EH (cell line): Measurements from ENCODE around the gene DNM3.
A peak's percentile ranks its signal among the peaks of the same experiment; 100 is the strongest.

Source experiments
- DNase-seq: peaks from one replicate; pipeline ENCODE4 v3.0.0-alpha.2; 2015; ENCODE audit warnings: low read depth

DNM3 gene

DNA sequence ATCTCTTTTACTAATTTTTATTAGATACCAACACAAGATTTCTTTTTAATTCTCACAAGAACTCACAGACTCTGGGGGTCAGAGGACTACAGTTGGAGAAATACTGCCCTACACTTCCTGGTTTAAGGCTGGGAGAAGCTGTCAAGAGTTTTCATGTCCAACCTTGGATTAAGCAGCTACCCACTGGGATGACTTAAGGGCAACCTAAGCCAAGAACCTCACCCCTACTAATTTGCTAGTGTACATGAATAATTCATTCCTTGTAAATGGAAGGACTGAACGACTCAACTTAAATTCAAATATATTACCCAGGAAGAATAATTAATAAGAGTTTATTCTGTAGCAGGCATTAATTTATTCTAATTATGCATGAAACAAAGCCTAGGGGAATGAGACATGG, 396.9 kb downstream of the DNM3 start:
- no peak for DNase-seq

DNA sequence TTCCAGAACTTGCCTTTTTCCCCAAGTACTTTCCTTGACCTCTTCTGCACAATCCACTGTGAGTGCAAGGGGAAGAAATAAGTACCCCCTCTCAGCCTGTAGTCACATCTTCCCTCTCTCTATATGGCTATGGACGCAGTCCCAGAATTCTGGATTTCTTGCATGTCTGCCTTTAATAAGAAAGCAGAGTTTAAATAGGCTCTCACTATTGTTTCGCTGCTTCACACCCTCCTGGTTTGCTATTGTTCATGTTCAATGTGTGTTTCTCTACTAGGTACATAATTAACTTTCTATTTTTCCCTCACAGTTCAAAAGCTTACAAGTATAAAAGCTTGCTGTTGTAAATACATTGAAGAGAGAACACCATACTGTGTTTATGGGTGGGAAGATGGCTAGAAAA, 397.7 kb downstream of the DNM3 start:
- DNase-seq: no peak

DNA sequence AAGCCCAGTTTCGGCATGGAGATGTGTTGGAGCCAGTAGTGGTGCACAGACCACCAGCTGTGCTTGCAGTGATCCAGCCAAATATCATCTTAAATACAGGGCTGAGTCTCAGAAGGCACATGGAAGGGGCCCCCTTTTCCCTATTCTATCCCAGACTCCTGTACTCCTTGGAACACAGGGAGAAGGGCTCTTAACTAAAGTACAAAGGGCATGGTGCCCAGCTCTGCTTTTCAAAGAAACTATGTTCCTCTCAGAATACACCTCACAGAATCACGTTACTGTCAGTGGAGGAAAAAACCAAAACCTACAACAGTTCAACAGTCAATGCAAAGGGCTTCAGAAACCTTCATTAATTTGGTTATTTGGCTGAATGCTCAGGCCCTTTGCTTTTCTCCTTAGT, 398.6 kb downstream of the DNM3 start:
- no peak for DNase-seq

DNA sequence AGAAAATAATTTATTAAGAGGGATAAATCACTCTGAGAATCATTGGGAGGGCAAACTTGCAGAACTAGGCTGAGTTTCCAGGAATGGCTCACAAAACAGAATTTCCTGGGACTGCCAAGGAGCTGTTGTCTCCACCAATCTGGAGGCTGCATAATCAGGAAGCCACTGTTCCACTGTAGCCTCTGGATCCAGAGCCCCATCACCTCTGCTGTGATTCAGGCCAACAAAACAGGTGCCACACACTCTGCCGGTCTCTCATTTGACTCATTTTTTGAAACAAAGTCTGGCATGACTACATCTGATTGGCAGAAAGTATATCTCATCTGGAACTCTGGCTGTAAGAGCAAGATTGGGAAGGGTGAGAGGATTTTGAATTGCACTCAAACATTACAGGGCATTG, 400.2 kb downstream of the DNM3 start:
- DNase-seq: no peak

DNA sequence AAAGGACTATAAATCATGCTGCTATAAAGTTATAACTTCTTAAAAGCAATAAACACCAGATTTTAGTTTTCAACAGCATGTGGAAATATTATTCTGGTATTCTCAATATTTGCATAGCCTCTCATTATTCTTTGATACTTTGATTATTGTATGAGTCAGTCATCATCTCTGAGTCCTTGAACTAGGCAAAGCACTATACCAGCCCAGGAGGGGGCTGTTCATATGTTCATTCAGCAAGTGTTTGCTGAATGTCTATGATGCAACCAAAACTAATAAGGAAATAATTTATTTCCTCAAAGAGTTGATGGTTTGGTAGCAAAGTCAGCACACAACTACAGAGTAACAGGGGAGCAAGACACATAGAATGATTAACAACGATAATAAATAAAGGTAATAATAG, 403.6 kb downstream of the DNM3 start:
- DNase-seq: no peak

DNA sequence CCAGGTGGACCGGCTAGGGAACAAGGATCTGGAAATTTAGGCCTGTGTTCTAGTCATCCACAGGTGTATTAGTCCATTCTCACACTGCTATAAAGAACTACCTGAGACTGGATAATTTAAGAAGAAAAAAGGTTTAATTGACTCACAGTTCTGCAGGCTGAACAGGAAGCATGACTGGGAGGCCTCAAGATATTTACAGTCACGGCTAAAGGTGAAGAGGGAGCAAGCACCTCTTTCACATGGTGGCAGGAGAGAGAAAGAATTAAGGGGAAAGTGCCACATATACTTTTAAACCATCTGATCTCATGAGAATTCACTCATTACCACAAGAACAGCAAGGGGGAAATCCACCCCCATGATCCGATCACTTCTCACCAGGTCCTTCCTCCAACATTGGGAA, 404.5 kb downstream of the DNM3 start:
- DNase-seq: no peak

DNA sequence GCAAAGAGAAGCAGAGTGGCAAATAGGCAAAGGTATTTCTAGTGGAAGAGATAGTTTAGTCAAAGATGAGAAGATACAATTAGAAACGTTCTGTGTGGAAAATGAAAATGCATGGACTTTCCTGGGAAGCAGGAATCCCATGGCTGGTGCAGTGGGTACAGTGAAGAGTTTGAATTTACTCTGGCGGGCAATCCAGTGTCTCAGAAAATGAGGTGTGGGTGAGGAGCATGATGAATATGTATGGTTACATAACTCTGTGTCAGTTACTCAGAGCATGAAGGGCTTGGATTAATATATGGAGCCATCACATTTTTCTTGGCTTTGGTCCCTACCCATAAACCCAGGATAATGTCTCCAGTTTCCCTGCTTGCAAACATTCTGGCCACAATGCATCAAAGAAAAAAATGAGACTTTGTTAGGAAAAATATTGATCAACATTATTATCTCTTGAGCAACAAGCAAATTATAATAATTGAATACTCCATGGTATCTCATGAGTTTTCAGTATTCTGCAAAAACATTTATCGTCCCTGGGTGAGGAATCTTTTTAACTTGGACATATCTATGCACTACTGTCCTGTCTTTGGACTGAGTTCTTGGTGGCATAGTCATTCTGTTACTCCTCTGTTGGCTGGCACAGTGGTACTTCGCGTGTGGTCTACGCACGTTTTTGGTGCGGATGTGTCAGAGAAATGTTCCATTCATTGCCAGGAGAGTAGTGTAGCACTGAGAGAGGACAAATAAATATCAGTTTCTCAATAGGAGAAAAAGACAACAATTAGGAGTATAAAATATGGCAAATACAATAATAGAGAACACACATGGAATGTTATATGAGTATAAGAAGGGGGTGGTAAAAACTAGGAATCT, 405.5 kb downstream of the DNM3 start:
- peak; percentile 15 for DNase-seq

DNA sequence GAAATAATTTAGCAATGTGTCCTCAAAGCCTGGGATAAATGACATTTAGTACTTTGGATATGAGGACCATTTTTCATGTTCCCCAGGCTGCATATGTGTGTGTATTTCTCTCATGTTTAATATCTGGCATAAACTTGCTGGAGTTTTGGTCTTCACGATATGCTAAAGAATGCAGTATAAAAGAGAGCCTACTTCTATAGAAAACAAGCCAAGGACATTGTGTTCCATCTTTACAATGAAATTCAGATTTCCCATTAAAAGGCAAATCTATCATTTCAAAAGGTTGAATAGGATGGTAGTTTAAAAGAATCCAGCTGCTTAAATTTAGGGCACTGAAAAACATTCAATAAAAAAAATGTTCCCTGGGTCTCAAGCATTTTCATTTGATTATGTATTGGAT, 410.2 kb downstream of the DNM3 start:
- no peak for DNase-seq

DNA sequence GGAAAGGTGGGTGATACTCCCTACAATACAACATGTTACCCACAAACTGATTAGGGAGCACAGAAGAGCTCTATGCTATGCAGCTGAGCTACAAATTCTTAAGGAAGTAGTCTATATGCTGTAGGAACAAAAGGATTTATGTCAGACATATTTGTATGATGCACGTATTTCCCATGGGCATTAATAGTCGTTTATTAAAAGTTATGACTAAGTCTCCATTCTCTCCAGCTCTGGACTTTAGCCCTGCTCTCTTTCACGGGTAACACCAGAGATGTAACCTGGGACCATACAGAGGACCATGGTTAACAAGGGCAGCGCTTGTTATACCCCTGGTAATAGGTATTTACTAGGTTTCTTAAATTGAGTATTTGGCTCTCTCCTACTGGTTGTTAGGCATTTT, 411.0 kb downstream of the DNM3 start:
- DNase-seq: no peak

DNA sequence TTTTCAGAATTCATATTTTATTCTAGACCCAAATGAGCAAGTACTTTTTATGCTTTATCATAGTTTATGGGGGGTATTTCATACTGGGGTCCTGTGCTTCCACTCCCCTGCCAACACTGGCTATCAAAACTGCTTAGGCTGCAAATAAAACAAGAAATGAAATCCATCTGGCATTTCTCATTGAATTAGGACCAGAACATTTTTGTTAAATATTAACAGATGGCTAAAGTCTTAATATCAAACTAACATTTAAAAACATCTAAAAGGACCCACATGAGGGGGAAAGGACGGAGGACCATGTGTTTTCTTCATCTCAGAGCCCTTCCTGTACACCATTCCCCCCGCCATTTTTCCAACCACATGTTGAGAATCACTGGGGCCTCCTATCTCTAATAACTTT, 411.7 kb downstream of the DNM3 start:
- DNase-seq: no peak

DNA sequence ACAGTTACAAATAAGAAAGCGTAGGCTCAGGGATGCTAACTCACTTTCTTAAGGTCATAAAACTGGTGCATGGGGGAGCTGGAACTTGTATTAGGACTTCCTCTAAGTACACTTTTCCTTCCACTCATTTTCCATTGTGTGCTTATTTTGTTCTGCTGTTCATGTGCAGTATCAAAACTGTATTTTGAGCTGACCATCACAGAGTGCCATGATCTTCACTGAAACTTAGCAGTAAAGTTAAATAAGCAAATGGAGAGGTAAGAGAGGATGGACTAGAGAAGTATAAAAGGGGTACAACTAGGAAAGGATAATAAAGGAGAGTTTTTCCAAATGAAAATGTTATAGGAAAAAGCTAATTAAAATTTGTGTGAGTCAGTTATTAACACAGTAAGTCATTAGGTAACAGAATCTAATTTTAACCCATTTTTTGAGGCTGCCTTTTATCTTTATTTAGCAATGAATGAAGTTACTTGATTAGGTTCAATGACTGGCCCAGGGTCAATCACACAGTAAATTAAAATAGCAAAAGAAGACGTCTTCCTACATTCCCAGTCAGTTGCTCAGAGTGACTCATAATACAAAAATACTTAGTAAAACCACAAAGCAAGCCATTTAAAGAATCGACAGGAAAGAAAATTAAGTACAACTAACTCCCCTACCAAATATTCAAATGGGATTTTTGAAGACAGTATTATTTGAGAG, 413.4 kb downstream of the DNM3 start:
- DNase-seq: peak; percentile 93

DNA sequence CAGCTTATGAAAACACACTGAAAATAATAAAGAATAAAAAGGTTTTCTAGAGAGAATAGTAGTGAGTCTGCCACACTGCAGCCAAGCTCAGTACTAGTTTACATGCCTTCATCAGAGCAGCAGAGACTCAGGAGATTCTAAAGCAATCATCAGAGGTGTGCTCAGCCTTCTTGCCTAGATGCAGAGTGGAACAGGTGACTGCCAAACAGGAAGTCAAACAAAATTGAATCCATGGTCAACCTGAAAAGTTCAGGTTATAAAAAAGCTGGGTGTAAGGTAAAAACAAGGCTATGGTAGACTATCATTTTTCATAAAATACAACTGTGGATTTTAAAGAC, 413.9 kb downstream of the DNM3 start:
- no peak for DNase-seq

DNA sequence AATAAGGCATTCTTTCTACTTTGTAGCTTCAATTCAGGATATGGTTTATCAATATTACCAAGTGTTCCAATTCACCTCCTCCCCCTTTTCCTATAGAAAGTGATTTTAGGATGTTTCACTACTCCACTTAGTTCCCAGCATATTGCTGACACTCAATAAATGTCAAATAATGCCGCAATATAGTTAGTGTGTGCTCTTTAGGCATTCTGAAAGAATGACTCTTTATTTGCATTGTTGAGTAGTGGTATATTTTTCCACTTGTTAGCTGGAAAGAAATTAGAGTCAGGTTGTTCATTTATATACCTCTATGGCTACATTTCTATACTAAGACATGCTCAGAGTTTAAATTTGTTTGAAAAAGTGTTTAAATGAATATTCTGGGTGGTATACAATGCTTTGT, 424.6 kb downstream of the DNM3 start:
- DNase-seq: no peak

DNA sequence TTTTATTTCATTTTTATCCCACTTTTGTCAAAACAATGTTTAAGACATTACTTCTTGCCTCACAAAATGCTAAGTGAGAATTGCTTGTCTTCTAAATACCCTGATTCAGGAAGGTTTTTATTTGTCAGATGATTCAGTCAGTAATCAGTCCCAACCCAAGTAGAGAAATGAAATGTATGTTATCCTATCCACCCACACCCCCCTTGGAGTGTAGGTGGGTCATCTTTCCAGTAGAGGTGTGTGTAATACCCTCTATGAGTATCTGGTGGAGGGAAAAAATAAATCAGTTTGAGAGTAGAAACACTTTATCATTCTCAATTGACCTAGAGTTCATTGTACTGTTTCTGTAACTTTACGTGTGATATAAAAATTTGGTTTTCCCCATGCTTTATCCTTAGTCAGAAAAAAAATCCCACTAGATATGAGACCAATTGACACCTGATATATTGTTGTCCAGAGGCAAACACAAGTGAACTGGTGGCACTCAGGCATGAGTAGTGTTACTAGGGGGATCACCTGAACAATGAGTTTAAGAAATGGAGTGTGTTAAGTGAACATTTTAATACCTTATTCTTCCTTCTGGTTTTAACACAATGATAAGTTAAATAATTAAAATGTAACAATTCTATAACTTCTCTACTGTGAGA, 425.4 kb downstream of the DNM3 start:
- no peak for DNase-seq

DNA sequence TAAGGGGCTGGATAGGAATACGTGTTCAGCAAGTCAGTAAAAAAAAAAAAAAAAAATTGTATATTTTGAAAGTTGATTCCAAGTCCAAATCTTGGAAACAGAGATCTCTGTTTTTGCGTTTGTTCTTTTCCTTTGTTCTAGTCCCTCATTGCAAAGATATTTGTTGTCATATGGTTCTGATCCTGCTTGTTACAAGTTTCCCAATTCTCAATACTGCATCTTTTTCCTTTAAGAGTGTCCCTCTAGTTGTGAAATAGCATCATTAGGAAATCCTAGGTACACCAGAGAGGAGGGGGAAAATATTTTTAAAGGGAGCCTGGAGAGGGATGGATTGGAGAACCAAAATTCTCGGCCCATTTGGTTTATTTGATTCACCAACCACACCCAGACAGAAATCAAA, 426.9 kb downstream of the DNM3 start:
- no peak for DNase-seq

DNA sequence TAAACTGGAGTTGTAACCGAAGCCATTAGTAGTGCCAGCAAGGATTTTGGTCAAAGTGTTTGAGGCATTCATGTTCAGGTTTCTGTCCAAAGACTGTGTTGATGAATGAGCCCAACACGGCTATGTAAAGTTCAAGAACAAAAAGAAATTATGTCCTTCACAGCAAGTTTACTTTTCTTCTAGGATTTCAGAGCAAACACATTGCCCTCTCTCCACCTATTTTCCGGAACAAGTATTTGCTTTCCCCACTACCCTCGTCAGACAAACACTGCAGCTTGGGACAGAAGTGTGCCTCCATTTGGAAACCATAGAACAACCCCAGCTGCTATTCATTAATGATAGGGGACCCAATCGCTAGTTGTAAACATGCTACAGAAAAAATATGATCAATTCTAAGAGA, 427.8 kb downstream of the DNM3 start:
- DNase-seq: no peak

DNA sequence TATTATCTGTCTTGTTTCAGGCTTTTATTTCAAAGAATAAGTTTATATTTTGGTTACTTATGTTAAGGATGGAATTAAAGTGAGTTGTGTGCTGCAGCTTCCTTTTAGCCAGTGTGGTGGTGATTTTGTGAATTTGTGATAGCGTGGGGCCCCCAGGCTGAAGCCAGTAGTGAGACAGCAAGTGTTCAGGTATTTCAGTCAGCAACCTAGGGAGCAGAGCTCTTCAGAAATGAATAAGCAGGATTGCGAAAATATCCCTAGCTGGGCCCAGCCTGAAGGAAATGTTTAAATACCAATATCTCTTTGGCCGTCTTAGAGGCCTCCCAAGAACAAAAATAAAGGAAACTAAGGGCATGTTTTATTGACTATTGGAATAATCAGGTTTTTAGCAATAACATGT, 428.3 kb downstream of the DNM3 start:
- DNase-seq: peak; percentile 56

DNA sequence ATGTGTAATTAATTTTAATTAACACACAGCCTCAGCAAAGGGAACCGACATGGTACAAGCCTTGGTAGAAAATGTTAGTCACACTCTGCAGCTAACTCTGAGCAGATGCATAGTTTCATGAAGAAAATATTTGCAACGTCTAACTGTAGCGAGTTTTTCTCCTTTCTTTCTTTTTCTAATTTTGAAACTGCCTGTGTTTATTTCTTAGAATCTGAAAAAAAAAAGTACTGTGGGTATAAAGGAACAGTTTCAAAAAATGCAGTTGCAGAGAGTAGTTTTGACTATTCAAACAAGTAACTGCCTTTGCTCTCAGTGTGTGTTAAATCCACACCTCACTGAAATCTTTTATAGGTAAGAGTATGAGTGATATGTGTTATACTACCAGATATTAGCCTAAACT, 429.3 kb downstream of the DNM3 start:
- DNase-seq: peak; percentile 58

DNA sequence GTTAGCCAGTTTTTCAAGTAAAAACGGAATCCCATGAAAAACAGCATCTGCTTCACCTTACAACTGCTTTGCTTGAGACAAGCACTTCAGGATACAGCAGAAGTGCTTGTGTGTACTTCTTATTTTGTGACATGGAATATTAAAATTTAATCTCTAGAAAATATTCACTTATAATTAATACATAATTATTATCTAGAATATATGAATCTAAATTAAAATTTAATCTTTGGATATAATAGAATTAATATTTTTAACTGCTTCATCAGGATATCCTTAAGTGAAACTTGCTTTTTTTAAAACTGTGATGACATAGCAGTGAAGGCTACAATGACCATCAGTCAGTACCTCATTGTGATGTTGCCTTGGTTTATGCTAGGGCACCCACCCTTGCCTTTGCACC, 430.8 kb downstream of the DNM3 start:
- DNase-seq: no peak

DNA sequence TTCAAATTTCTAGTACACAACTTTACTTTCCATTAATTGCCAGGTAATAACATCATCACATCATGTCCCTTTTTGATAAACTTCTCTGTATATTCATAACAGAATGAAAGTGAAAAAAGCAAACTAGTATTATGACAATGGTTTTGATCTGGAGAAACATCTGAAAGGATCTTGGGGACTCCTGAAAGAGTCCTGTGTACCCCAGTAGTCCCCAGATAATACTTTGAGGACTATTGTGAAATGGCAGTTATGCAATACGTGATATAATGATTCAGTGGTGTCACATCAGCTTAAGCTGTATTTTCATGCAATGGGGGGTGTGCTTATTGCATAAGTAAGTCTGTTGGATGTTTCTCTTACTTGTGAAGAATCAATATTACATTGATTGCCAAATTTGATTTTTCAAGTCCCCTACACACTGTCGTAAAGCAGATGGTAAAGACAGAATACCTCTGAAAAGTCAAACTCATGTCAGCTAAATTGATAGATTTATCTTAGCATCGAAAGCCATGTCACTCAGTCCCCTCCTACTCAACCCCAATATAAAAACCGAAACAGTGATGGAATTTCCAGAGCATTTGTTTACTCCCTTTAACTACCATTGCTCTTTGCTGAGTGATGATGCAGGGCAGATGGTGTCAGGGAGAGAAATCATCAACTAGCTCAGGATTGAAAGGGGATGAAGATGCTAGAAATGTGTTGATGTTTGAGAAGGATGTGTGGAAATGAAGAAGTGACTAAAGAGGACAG, 432.5 kb downstream of the DNM3 start:
- no peak for DNase-seq

DNA sequence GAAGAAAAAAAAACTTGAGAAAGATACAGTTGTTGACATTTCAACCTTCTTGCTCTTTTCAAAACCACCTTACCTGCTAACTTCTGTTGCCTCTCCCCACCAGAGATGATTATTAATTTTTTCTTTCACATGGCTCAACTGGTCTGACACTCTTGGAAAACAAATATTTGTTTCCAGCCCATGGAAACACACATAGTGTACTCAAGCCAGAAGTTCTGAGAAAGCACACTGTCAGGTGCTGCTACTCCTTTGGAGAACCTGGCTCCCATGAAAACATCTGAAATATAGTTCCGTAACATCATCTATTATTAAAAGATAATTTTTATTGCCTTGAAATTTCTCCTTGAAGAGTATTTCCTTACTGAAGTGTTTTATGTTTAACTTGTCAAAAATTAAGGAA, 434.2 kb downstream of the DNM3 start:
- DNase-seq: no peak

DNA sequence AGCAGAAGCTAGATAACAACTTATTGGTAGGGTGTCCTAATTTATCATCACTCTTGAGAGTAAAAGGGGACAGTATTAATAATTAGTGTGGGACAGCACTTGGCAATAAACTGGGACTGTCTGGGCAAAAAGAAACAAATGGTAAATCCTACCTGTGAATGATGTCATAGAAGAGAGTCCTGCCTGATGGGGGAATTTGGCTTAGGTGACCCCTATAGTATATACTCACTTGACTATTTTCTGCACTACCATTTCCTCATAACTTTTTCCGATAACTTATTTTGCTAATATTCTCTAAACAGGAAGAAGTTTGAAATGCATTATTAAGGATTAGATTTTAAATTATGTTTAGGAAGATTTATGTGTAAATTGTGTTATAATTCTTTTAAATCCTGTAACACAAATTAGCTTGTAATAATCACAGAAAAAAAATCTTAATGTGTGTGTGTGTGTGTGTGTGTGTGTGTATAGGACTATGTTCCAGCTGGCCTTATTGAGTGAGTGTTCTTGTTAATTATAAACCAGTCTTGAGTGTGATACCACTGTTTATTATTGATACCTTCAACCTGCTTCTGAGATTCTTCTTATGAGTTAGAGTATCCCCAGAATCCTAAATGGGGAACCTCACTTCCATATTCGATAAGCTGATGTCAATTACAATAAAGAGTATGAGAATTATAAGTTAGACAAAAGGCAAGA, 435.0 kb downstream of the DNM3 start:
- no peak for DNase-seq
